ENCODE measurements around the gene CCDC178. TPM values are rescaled to one million over a fixed set of nuclear protein-coding genes. Genes with fewer than 3 reads are reported as not detected.

CCDC178 gene
- total and polyA plus RNA-seq, 2 of the 4 experiments (the other 2 are of a cell fraction) = not detected

DNA sequence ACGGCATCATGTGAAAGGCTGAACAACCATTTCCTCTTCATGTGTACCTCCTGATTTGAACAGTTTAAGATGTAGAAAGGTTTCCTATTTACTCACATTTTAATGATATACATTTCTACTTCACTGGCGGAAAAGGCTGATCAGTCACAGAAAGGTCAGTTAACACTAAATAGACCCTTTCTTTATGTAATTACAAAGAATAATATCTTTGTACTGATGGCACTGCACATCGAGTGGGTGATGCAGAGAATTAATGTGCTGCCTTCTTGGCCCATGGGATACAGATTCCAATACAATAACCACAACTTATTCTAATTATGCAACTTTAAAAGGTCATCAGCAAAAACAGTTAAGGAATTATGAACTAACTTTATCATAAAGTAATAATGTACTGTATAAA, 339.2 kb downstream of the CCDC178 start:
- intact Hi-C loops (cut with micrococcal nuclease) = no loop called here
- POLR2A ChIA-PET (ENCODE audit: unreplicated experiment) = no interaction called here

More for the DNA sequence above, 339.2 kb downstream of the CCDC178 start:
- Histone ChIP-seq H3K36me3 (ENCODE audit: control insufficient read depth, insufficient read depth, low read length) (no peaks in the 10 kb centered on the region), H3K23ac (ENCODE audit: low read depth, low read length) (no peak overlapping the region), H2AK5ac (ENCODE audit: low read depth, low read length) (no peak overlapping the region), H3K4me1 (ENCODE audit: control insufficient read depth, insufficient read depth, low read length) (no peaks in the 10 kb centered on the region), H3K27me3 (ENCODE audit: control insufficient read depth, insufficient read depth, low read length) (no peaks in the 10 kb centered on the region), H2BK15ac (ENCODE audit: low read depth, low read length) (no peak overlapping the region), H3K27ac (ENCODE audit: insufficient read depth, low read length) (no peak overlapping the region), H3K14ac (replicated peaks; ENCODE audit: low read depth, low read length) (no peak overlapping the region), H3K4me2 (ENCODE audit: low read depth, low read length) (no peak overlapping the region), H3K4ac (ENCODE audit: low read depth, low read length) (no peak overlapping the region), H4K5ac (ENCODE audit: low read depth, low read length) (no peak overlapping the region), H3K9ac (ENCODE audit: low read depth, low read length) (no peak overlapping the region), H3K4me3 (ENCODE audit: insufficient read depth, low read depth, low read length) (no peak overlapping the region), H3K56ac (ENCODE audit: extremely low read depth, insufficient read depth, low read length) (no peak overlapping the region), H2BK5ac (ENCODE audit: low read depth, low read length, poor library complexity, severe bottlenecking) (no peak overlapping the region), H2BK20ac (ENCODE audit: low read depth, low read length) (no peak overlapping the region), H4K91ac (ENCODE audit: insufficient read depth, low read depth, low read length) (no peak overlapping the region), H3K9me3 (ENCODE audit: control insufficient read depth, insufficient read depth, low read length) (no peaks in the 10 kb centered on the region), H3K9me1 (ENCODE audit: insufficient read depth, low read length) (no peaks in the 10 kb centered on the region), H3K18ac (ENCODE audit: low read depth, low read length) (no peak overlapping the region), H2BK120ac (ENCODE audit: low read depth, low read length) (no peak overlapping the region), H3K79me1 (ENCODE audit: low read depth in 1 of 2, low read length in 2 of 2) (no peaks in the 10 kb centered on the region), H2AK9ac (replicated peaks; ENCODE audit: low read depth, low read length, poor library complexity) (no peak overlapping the region), H4K20me1 (ENCODE audit: insufficient read depth, low read length) (no peaks in the 10 kb centered on the region), H2AFZ (replicated peaks; ENCODE audit: low read length, poor library complexity) (no peak overlapping the region), H4K8ac (ENCODE audit: low read depth in 2 of 2, low read length in 2 of 2) (no peak overlapping the region)
- WGBS, 2 experiments (ENCODE audit: extremely low coverage in 2 of 2, insufficient read length in 1 of 2) = no CpG with 5 or more reads among the region's 3 CpGs
- dilution Hi-C loops (cut with HindIII; ENCODE audit: low sequenced_read_pairs, unreplicated experiment) = no loop called here
- no peak for ATAC-seq (ENCODE audit: low read depth)
- no peak for TF ChIP-seq RAD21 (IDR thresholded peaks at IDR 0.05; ENCODE audit: low read length)
- TF ChIP-seq MAZ (IDR thresholded peaks at IDR 0.05; ENCODE audit: borderline replicate concordance, low read depth, low read length) = no peak
- TF ChIP-seq USF2 (IDR thresholded peaks at IDR 0.05; ENCODE audit: low read depth, low read length) = no peak
- no peak for TF ChIP-seq RCOR1 (IDR thresholded peaks at IDR 0.05; ENCODE audit: insufficient replicate concordance, low read length)
- TF ChIP-seq, protein P1, sequence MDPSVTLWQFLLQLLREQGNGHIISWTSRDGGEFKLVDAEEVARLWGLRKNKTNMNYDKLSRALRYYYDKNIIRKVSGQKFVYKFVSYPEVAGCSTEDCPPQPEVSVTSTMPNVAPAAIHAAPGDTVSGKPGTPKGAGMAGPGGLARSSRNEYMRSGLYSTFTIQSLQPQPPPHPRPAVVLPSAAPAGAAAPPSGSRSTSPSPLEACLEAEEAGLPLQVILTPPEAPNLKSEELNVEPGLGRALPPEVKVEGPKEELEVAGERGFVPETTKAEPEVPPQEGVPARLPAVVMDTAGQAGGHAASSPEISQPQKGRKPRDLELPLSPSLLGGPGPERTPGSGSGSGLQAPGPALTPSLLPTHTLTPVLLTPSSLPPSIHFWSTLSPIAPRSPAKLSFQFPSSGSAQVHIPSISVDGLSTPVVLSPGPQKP (IDR thresholded peaks at IDR 0.05; ENCODE audit: borderline replicate concordance, low read depth, low read length) = no peak
- TF ChIP-seq BHLHE40 (IDR thresholded peaks at IDR 0.05; ENCODE audit: low read depth, low read length) = no peak
- TF ChIP-seq CHD1 (IDR thresholded peaks at IDR 0.05; ENCODE audit: low read depth, low read length) = no peak
- no peak for TF ChIP-seq MAFK (IDR thresholded peaks at IDR 0.05; ENCODE audit: low read depth, low read length)
- TF ChIP-seq CTCF (conservative IDR thresholded peaks at IDR 0.05; ENCODE audit: low read depth, low read length) = no peak
- in situ Hi-C loops (cut with MboI; ENCODE audit: low sequenced_read_pairs) = no loop called here
- no TSS peak for BruUV-seq (replicated peaks)
- CTCF ChIA-PET = no interaction called here
- DNase-seq = no peak
